GDM1 (cell line): Measurements from ENCODE around the gene CFHR2.

ENCODE experiments used
- DNase-seq: peaks from one replicate; lab custom pipeline; 2025; lab: John Stamatoyannopoulos, UW

CFHR2 gene

DNA sequence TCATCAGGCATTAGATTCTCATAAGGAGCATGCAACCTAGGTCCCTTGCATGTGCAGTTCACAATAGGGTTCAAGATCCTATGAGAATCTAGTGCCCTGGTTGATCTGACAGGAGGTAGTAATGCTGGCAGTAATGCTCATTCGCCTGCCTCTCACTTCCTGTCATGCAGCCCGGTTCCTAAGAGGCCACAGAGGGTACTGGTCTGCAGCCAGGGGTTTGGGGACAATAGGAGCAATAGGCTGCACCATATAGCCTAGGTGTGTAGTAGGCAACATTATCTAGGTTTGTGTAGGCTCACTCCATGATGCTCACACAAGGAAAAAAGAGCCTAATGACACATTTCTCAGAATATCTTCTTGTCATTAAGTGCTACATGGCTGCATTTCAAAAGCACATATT lies 59.6 kb downstream of the CFHR2 start:
- DNase-seq: no peak

DNA sequence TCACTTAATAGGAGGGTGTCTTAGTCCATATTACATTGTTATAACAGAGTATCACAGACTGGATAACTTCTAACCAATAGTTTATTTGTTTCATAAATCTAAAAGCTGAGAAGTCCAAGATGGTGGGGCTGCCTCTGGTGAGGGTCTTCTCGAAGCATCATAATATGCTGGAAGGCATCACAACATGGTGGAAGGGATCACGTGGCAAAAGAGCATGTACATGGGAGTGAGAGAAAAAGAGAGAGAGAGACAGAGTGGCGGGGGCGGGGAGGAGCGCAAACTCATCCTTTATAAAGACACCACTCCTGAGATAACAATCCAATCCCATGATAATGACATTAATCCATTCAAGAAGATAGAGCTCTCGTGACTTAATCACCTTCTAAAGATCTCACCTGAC lies 65.3 kb downstream of the CFHR2 start:
- DNase-seq: no peak
